HG02763 (cell line): Measurements from ENCODE around the gene HTT-AS.

ENCODE experiments used
- ATAC-seq: cut with Tn5 transposase; IDR thresholded peaks from one replicate; pipeline ENCODE4 v1.9.1; 2021; ENCODE audit warnings: mild to moderate bottlenecking, moderate library complexity; ENCODE audit not compliant: unreplicated experiment

Gene HTT-AS

DNA sequence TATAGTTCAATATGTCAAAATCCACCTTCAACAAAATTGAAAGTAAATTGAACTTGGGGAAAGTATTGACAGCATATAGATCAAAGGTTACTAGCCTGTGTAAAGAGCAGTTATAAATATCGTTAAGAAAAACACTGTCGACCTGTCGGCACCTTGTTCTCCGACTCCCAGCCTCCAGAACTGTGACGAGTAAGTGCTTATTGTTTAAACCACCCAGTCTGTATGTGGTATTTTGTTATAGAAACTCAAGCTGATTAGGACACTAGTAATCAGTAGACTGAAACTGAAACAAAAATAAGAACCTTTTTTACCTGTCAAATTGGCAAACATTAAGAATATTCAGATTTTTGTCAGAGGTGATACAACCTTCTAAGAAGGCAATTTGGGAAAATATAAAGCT is 17.1 kb upstream of the HTT-AS start:
- no peak for ATAC-seq

DNA sequence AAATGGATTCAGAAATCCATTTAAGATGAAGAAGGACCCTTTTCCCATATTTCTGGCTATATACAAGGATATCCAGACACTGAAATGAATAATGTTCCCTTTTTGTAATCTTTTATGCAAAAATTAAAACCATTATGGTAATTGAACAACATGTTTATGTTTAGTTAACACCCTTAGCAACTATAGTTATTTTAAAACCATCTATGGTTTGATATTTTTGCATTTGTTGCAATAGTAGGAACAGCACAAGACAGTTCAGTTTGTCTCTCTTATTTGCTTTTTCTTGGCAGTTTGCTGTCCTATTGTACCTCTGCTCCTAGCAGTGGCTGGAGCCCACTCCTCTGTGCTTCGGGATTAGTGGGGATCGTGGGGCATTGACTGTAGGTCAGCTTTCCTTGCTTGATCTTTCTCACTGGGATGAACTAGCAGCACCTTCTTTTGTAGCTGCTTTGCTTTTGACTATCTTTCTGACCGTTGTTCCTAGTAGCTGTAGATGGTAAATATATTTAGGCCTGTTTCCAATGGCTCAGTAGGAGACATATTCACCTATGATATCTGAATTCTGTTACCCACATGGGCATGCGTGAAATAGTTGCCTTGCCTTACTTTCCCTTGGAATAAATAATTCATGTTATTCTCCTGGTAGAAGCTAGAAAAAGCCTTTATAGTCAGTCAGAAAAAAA is 12.9 kb upstream of the HTT-AS start:
- ATAC-seq = no peak

DNA sequence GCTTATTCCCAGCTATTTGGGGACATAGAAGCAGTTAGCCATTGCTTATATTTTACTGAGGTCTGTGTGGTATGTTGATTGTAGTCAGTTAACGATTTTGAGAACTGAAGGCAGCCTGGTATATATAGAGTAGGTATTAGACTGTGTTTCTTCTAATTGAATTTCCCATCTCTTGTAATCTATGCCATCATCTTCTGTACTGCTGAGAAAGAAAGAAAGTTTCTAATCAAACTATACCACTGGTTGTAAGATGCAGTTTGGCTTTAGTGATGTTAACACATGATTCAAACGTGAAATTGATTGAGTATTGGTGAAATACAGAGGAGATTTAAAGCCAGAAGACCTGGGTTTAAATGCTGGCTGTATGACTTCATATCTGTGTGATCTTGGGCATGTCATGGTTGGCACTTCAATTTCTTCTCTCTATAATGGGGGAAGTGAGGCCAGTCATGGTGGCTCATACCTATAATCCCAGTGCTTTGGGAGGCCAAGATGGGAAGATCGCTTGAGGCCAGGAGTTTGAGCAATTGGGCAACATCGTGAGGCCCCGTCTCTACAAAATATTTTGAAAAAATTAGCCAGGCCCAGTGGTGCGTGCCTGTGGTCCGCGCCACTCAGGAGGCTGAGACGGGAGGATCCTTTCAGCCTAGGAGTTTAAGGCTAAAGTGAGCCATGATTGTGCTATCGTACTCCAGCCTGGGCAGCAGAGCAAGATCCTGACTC is 11.8 kb upstream of the HTT-AS start:
- ATAC-seq = no peak

DNA sequence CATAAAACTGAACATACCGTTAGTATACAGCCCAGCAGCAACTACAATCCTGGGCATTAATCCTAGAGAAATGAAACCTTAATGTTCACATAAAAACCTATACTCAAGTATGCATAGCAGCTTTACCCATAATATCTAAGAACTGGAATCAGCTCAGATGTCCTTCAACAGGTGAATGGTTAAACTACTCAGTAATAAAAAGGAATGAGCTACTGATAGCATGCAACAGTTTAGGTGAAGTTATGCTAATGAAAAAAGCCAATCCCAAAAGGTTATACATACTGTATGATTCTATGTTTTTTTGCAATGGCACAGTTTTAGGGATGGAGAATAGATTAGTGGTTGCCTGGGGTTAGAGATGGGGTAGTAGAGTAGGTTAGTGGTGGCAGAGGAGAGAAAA is 9.4 kb upstream of the HTT-AS start:
- no peak for ATAC-seq

DNA sequence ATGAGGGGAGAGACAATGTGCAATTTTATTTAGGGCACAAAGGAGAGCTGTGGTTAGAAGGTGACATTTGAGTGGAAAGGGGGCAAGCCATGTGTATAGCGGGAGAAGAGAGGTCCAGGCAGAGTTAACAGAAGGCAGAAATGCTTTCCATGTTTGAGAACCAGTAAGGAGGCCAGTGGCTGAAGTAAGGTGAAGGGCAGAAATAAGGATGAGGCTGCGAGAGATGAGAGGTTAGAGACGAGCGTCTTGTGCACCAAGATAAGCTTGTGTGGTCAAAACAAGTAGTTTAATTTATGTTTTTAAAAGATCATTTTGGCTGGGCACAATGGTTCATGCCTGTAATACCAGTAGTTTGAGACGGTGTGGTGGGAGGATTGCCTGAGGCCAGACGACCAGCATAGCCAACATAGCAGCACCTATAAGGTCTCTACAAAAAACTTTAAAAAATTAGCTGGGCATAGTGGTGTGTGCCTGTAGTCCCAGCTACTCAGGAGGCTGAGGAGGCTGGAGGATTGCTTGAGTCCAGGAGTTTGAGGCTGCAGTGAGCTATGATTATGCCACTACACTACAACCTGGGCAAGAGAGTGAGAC is 8.7 kb upstream of the HTT-AS start:
- no peak for ATAC-seq

DNA sequence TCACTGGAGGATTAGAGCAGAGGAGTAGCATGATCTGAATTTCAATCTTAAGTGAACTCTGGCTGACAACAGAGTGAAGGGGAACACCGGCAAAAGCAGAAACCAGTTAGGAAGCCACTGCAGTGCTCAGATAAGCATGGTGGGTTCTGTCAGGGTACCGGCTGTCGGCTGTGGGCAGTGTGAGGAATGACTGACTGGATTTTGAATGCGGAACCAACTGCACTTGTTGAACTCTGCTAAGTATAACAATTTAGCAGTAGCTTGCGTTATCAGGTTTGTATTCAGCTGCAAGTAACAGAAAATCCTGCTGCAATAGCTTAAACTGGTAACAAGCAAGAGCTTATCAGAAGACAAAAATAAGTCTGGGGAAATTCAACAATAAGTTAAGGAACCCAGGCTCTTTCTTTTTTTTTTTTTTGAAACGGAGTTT is 5.4 kb upstream of the HTT-AS start:
- ATAC-seq = no peak

DNA sequence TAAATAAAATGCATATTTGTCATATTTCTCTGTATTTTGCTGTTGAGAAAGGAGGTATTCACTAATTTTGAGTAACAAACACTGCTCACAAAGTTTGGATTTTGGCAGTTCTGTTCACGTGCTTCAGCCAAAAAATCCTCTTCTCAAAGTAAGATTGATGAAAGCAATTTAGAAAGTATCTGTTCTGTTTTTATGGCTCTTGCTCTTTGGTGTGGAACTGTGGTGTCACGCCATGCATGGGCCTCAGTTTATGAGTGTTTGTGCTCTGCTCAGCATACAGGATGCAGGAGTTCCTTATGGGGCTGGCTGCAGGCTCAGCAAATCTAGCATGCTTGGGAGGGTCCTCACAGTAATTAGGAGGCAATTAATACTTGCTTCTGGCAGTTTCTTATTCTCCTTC is 3.5 kb upstream of the HTT-AS start:
- no peak for ATAC-seq

DNA sequence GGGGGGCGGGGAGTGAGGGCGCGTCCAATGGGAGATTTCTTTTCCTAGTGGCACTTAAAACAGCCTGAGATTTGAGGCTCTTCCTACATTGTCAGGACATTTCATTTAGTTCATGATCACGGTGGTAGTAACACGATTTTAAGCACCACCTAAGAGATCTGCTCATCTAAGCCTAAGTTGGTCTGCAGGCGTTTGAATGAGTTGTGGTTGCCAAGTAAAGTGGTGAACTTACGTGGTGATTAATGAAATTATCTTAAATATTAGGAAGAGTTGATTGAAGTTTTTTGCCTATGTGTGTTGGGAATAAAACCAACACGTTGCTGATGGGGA is 1.3 kb upstream of the HTT-AS start:
- no peak for ATAC-seq

DNA sequence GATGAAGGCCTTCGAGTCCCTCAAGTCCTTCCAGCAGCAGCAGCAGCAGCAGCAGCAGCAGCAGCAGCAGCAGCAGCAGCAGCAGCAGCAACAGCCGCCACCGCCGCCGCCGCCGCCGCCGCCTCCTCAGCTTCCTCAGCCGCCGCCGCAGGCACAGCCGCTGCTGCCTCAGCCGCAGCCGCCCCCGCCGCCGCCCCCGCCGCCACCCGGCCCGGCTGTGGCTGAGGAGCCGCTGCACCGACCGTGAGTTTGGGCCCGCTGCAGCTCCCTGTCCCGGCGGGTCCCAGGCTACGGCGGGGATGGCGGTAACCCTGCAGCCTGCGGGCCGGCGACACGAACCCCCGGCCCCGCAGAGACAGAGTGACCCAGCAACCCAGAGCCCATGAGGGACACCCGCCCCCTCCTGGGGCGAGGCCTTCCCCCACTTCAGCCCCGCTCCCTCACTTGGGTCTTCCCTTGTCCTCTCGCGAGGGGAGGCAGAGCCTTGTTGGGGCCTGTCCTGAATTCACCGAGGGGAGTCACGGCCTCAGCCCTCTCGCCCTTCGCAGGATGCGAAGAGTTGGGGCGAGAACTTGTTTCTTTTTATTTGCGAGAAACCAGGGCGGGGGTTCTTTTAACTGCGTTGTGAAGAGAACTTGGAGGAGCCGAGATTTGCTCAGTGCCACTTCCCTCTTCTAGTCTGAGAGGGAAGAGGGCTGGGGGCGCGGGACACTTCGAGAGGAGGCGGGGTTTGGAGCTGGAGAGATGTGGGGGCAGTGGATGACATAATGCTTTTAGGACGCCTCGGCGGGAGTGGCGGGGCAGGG is 711 bp upstream of the HTT-AS start:
- no peak for ATAC-seq

DNA sequence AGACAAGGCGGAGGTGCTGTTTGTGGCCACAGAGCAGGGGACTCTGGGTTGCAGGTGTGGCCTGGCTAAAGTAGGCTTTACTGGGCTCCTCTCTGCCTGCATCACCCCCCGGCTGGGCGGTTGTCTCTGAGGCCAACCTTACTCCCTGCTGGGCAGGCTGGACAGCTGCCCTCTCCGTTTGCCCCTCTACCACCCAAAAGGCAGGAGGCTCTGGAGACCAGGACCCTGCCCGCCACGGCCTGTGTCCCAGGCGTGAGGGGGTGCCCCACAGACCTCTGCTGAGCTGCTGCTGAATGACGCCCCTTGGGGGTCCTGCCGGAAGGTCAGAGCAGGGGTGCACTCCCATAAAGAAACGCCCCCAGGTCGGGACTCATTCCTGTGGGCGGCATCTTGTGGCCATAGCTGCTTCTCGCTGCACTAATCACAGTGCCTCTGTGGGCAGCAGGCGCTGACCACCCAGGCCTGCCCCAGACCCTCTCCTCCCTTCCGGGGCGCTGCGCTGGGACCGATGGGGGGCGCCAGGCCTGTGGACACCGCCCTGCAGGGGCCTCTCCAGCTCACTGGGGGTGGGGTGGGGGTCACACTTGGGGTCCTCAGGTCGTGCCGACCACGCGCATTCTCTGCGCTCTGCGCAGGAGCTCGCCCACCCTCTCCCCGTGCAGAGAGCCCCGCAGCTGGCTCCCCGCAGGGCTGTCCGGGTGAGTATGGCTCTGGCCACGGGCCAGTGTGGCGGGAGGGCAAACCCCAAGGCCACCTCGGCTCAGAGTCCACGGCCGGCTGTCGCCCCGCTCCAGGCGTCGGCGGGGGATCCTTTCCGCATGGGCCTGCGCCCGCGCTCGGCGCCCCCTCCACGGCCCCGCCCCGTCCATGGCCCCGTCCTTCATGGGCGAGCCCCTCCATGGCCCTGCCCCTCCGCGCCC is 920 bp downstream of the HTT-AS start:
- peak; percentile 27 for ATAC-seq

DNA sequence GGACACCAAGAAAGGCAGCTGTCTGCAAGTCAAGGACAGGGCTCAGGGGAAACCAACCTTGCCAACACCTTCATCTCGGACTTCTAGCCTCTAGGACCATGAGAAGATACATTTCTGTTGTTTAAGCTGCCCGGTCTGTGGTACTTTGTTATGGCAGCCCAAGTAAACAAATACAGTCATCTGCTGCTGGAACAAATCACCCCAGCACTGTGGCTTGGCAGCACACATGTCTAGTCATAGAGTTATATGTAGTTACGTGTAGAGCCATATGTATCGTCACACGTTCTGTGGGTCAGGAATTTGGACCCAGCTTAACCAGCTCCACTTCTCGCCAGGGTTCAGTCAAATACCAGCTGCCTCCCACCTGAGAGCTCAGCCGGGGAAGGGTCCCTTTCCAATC is 2.5 kb downstream of the HTT-AS start:
- ATAC-seq = no peak

DNA sequence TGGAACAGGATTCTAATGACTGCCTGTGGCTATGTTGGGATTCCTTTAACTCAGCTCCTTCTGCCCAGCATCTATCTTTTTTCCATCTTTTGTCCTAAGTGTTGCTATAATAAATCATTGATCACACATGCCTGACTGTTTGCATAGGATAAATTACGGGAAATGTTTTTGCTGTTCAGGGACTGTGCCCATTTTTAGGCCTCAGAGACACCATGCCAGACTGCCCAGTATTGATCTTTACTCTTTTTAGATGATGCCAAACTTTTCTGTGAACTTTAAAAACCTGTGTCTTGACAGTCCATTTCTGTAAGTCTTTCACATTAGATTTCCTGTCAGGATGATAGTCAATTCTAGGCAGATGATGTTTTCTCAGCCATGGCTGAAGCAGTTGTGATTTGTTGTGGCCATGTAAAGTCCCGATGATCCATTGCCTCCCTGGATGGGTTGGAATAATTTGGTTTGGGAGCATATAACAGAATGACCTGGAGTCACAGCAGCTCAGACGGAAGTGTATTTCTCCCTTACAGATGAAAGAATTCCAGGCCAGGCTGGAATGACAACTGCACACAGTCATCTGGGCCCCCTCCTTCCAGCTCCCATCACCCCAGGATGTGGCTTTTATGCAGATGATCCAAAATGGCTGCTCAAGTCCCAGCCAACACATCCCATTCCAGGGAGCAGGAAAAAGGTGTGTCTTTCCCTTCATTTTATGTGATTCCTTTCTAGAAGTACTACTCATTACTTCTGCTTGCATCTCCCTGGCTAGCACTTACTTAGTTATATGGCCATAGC is 3.4 kb downstream of the HTT-AS start:
- no peak for ATAC-seq

DNA sequence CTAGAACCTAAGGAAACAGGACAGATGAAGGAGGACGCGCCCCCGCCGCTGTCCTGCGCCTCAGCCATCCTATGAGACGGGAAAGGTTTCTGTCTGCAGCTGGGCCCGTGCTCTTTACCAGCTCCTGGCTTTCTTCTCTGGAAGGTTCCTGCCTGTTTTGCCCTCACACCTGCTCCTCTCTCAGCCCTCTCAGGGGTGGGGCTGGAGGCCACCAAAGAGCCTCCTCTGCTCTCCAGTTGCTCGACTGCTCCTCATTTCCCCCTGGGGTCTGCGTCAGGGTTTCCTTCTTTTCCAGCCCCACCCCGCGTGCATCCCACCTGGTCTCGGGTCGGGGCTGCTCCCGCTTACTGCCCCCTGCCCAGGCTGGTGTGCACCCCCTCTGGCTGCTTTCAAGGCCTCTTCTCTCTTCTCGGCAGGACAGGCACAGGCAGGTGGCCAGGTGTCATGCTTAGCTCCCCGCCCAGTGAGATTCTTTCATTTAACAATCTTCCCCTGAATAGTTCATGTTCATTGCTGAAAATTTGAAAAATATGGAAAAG is 4.6 kb downstream of the HTT-AS start:
- ATAC-seq = no peak

DNA sequence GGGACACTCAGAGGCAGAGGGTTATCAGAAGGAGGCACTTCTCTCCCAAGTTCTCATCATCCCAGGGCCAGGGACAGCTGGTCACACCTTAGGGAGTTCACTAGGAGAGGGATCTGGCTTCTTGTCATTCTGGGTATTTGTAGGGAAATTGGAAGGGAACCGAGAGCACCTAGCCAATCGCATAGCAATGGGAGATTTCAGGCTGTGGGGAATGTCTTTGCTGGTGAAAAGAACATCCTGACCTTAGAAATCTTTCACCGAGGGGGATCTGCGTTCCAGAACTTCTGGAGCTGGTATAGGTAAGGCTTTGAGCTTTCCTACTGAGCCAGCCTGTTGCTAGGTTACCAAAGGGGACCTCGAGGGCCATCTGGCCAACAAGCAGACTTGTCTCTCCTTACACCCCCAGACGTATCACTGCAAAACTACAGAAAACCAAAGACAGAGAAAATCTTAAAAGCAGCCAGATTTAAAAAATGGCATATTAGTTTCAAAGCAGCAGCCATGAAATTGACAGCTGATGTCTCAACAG is 6.8 kb downstream of the HTT-AS start:
- no peak for ATAC-seq

DNA sequence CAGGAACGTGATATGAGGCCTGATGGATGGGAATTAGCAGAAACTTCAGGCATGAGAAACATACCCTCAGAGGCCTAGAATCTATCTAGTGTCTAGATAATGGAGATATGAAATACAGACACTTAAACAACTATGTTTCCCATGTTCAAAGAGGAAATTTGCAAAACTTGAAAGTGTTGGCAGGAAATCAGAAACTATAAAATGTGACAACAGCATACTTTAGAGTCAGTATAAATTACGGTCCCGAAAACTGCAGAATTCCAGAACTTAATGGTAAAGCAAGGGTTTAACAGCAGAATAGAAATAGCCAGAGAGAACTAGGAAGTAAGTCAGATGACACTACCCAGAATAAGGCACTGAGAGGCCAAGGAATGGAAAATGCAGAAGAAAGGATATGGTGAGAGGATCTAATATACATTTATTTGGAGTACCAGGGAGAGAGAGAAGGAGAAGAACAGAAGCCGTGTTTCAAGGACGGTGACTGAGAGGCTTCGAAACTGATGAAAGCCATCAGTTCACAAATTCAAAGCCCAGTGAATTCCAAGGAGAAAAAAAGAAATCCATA is 7.4 kb downstream of the HTT-AS start:
- ATAC-seq = no peak

DNA sequence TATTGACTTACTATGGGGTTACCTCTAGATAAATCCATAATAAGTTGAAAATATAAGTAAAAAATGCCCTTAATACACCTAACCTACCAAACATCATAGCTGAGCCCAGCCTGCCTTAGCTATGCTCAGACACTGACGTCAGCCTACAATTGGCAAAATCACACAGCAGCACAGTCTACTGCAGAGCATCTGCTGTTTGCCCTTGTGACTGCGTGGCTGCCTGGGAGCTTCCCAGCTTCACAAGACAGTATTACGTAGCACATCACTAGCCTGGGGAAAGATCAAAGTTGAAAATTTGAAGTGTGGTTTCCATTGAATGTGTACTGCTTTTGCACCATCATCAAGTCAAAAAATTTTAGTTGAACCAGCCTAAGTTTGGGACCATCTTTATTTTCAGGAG is 8.8 kb downstream of the HTT-AS start:
- no peak for ATAC-seq

DNA sequence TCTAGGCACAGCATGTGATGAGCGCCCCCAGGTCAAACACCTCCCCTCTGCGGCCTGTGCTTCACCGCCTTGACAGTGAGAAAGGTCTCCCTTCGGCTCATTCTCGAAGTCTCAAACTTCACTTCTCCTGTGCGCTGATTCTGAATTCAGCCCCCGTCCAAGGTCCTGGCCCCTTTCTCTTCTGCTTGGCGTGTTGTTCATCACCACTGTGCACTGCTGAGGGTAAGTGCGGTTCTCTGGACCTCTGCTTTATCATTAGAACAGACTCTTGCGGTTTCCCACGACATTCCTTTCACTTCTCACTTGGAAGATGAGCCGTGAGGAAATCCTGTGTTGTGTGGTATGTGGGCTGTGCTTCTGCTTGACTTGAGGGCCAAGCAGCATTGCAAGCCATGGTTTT is 11.9 kb downstream of the HTT-AS start:
- ATAC-seq = no peak

DNA sequence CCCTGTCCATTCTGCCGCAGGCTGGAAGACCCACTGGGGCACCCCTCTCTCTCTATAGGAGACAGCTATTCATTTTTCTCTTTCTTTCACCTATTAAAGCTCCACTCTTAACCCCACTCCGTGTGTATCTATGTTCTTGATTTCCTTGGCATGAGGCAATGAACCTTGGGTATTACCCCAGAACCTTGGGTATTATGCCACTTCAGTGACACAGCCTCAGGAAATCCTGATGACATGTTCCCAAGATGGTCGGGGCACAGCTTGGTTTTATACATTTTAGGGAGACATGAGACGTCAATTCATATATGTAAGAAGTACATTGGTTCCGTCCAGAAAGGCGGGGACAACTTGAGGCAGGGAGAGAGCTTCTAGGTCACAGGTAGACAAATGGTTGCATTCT is 13.4 kb downstream of the HTT-AS start:
- no peak for ATAC-seq

DNA sequence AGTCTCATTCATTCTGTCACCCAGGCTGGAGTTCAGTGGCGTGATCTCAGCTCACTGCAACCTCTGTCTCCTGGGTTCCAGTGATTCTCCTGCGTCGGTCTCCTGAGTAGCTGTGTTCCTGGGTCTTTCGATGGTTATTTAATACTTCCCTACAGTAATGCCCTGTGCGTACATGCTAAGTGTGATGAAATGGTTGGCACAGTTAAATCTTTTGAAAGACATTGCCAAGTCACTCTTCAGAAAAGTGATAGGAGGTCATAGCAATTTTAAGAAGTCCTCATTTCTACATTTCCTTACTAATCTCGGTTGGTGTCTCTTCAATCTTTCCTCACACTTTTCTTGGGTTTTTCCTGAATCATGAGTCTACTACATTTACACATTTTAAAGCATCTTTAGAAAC is 14.4 kb downstream of the HTT-AS start:
- ATAC-seq = no peak
